CD4-positive, CD25-positive, alpha-beta regulatory T cell (primary cell): ENCODE measurements around the gene AMN. TPM values are rescaled to one million over a fixed set of nuclear protein-coding genes. Genes with fewer than 3 reads are reported as not detected.
A peak's percentile ranks its signal among the peaks of the same experiment; 100 is the strongest.

Experiments used
- ATAC-seq, 2 donors: fragments of 150-1000 bp; cut with Tn5 transposase; one replicate each; pipeline ENCODE4 v1.10.0; 2021; ENCODE audit warnings: low read depth in 2 of 2, moderate number of reproducible peaks in 2 of 2, moderate library complexity in 1 of 2
- DNase-seq, 3 donors: peaks; one replicate each; pipeline versions ENCODE4 v3.0.0 to v3.0.0-alpha.2; 2012 to 2022; ENCODE audit warnings: mixed read lengths in 1 of 3
- H3K27ac ChIP-seq: one replicate; pipeline ENCODE4 v1.7.0; 2013; ENCODE audit warnings: mild to moderate bottlenecking, low read length; ENCODE audit not compliant: insufficient read depth, poor library complexity, severe bottlenecking
- H3K27me3 ChIP-seq: one replicate; pipeline ENCODE4 v1.7.0; 2013; ENCODE audit warnings: low read length; ENCODE audit not compliant: control insufficient read depth, insufficient read depth
- H3K36me3 ChIP-seq: one replicate; pipeline ENCODE4 v1.7.0; 2013; ENCODE audit warnings: mild to moderate bottlenecking, low read length, moderate library complexity; ENCODE audit not compliant: control insufficient read depth, insufficient read depth
- H3K4me1 ChIP-seq: 2 replicates; pipeline ENCODE4 v1.7.0; 2013; ENCODE audit warnings: mild to moderate bottlenecking, low read length; ENCODE audit not compliant: insufficient read depth, control insufficient read depth, poor library complexity, severe bottlenecking
- H3K4me3 ChIP-seq: one replicate; pipeline ENCODE4 v1.7.0; 2013; ENCODE audit warnings: low read depth, mild to moderate bottlenecking, low read length, moderate library complexity
- H3K9me3 ChIP-seq, 2 experiments: 1 replicate in 1 of 2; 2 replicates in 1 of 2; pipeline ENCODE4 v1.7.0; 2013; ENCODE audit warnings: low read length in 2 of 2, mild to moderate bottlenecking in 1 of 2, moderate library complexity in 1 of 2; ENCODE audit not compliant: control insufficient read depth in 2 of 2
- H3K27ac Mint-ChIP-seq, 3 donors: one replicate each; pipeline ENCODE4 v1.8.0; 2020 to 2022; ENCODE audit warnings: mild to moderate bottlenecking in 3 of 3, mixed read lengths in 3 of 3, moderate library complexity in 2 of 3
- H3K27me3 Mint-ChIP-seq: one replicate; pipeline ENCODE4 v1.8.0; 2022; ENCODE audit warnings: mild to moderate bottlenecking, mixed read lengths
- H3K36me3 Mint-ChIP-seq: one replicate; pipeline ENCODE4 v1.8.0; 2020; ENCODE audit warnings: mixed read lengths
- H3K4me1 Mint-ChIP-seq, 4 donors: one replicate each; pipeline ENCODE4 v1.8.0; 2020 to 2022; ENCODE audit warnings: mixed read lengths in 4 of 4, mild to moderate bottlenecking in 1 of 4
- H3K4me3 Mint-ChIP-seq, 4 donors: one replicate each; pipeline ENCODE4 v1.8.0; 2020 to 2022; ENCODE audit warnings: mild to moderate bottlenecking in 4 of 4, mixed read lengths in 4 of 4, moderate library complexity in 3 of 4
- H3K9me3 Mint-ChIP-seq, 7 donors: one replicate each; pipeline ENCODE4 v1.8.0; 2020 to 2022; ENCODE audit warnings: mixed read lengths in 7 of 7, mild to moderate bottlenecking in 3 of 7, moderate library complexity in 2 of 7
- polyA plus RNA-seq, 4 donors: library from polyadenylated mRNA; unstranded; fragments of 300-500 nt; fragmentation: Illumina TruSeq; gene quantifications; one replicate each; pipeline ENCODE4 v1.2.3, GENCODE V29; 2021
- total RNA-seq: library from RNA; stranded (reverse); gene quantifications from one replicate; pipeline ENCODE4 v1.2.3, GENCODE V29; 2022

Gene AMN
- total and polyA plus RNA-seq, 5 donors from 2014 or later = 0.24 to 2.2 (median 0.66) TPM; not detected in 1

- H3K9me3 Mint-ChIP-seq = no peaks in the 10 kb centered on the region
- H3K4me3 Mint-ChIP-seq = no peak overlapping the region
- no peaks in the 10 kb centered on the region for H3K27me3 ChIP-seq
- H3K27ac ChIP-seq = no peak overlapping the region
- H3K36me3 ChIP-seq = peaks cover 3% of the 10 kb centered on the region
- peak overlapping the region in 2 of 3 donors; percentile 29 to 55 for H3K27ac Mint-ChIP-seq
- ATAC-seq = no peak
- no peaks in the 10 kb centered on the region for H3K36me3 Mint-ChIP-seq
- peaks cover 0 to 2% (median 0%) of the 10 kb centered on the region in 4 donors for H3K4me1 Mint-ChIP-seq
- no peaks in the 10 kb centered on the region for H3K9me3 ChIP-seq
- DNase-seq = no peak
- no peak overlapping the region for H3K4me3 ChIP-seq
- no peaks in the 10 kb centered on the region for H3K4me1 ChIP-seq
- H3K27me3 Mint-ChIP-seq = no peaks in the 10 kb centered on the region
Measured at GRCh38 chr14:102916347-102917055, 6.0 kb upstream of the AMN start.

GRCh38 chr14:102917056-102917385 lies 5.4 kb upstream of the AMN start:
- Mint-ChIP-seq H3K4me1 (peaks cover 0 to 2% (median 0%) of the 10 kb centered on the region in 4 donors), H3K9me3 (no peaks in the 10 kb centered on the region), H3K27ac (peak overlapping the region in 1 of 3 donors; percentile 41), H3K27me3 (no peaks in the 10 kb centered on the region), H3K4me3 (no peak overlapping the region), H3K36me3 (no peaks in the 10 kb centered on the region)
- Histone ChIP-seq H3K4me3 (no peak overlapping the region), H3K9me3 (no peaks in the 10 kb centered on the region), H3K36me3 (peaks cover 3% of the 10 kb centered on the region), H3K27me3 (no peaks in the 10 kb centered on the region), H3K27ac (no peak overlapping the region), H3K4me1 (no peaks in the 10 kb centered on the region)
- ATAC-seq (no peak), DNase-seq (no peak)

GRCh38 chr14:102917469-102918211 lies 4.8 kb upstream of the AMN start:
- peaks cover 0 to 2% (median 0%) of the 10 kb centered on the region in 4 donors for H3K4me1 Mint-ChIP-seq
- H3K9me3 Mint-ChIP-seq = no peaks in the 10 kb centered on the region
- H3K27ac Mint-ChIP-seq = peak overlapping the region in 1 of 3 donors; percentile 29
- H3K27me3 Mint-ChIP-seq = no peaks in the 10 kb centered on the region
- no peaks in the 10 kb centered on the region for H3K36me3 Mint-ChIP-seq
- Histone ChIP-seq H3K27ac (no peak overlapping the region), H3K9me3 (no peaks in the 10 kb centered on the region), H3K4me3 (no peak overlapping the region), H3K27me3 (no peaks in the 10 kb centered on the region), H3K36me3 (peaks cover under 1% of the 10 kb centered on the region), H3K4me1 (no peaks in the 10 kb centered on the region)
- peak in 1 of 2 donors; percentile 40 for ATAC-seq
- DNase-seq = peak; percentile 29 to 64 (median 52)
- H3K4me3 Mint-ChIP-seq = no peak overlapping the region

DNA sequence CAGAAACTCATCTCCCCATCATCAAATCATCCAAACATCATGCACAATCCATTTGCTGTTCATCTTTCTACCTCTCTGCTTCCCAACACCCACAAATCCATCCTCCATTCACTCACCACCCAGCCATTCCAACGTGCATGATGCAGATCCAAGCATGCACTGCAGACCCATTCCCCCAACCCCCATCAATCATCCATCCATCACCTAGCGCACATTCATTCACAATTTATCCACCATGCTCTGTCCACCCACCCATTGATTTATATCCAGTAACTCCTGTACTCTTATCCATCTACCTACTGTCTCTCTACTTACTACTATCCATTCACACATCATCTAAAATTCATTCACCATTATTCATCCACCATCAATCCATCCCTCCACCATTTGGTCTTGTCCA lies 4.0 kb upstream of the AMN start:
- H3K36me3 Mint-ChIP-seq = no peaks in the 10 kb centered on the region
- H3K27ac ChIP-seq = no peak overlapping the region
- ATAC-seq = no peak
- no peaks in the 10 kb centered on the region for H3K36me3 ChIP-seq
- H3K4me3 Mint-ChIP-seq = no peak overlapping the region
- peaks cover 7% of the 10 kb centered on the region for H3K4me1 ChIP-seq
- H3K4me3 ChIP-seq = no peak overlapping the region
- no peaks in the 10 kb centered on the region for H3K9me3 Mint-ChIP-seq
- H3K27me3 ChIP-seq = no peaks in the 10 kb centered on the region
- H3K27me3 Mint-ChIP-seq = peaks cover 5% of the 10 kb centered on the region
- H3K4me1 Mint-ChIP-seq = peaks cover 0 to 6% (median 3%) of the 10 kb centered on the region in 4 donors
- no peaks in the 10 kb centered on the region for H3K9me3 ChIP-seq
- no peak overlapping the region for H3K27ac Mint-ChIP-seq
- DNase-seq = no peak

DNA sequence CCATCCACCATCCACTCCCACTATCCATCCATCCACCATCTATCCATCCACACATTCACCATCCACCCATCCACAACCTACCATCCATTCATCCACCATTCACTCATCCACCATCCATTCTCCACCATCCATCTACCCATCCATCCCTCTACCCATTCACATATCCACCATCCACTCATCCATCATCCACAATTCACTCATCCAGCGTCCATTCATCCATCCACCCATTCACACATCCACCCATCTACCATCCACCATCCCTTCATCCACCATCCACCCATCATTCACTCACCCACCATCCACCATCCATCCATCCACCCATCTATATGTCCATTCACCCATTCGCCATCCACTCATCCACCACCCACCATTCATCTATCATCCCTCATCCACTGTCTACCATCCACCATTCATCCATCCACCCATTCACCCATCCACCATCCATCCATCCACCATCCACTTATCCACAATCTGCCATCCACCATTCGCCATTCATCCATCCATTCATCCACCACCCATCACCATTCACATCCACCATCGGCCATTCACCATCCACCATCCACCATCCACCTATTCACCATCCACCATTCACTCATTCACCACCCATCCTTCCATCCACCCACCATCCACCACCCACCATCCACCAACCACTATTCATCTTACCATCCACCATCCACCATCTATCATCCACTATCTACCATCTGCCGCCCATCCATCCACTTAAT lies 2.0 kb upstream of the AMN start:
- ATAC-seq = no peak
- Mint-ChIP-seq H3K27me3 (peaks cover 18% of the 10 kb centered on the region), H3K4me1 (peaks cover 0 to 13% (median 3%) of the 10 kb centered on the region in 4 donors), H3K4me3 (no peak overlapping the region), H3K36me3 (no peaks in the 10 kb centered on the region), H3K9me3 (no peaks in the 10 kb centered on the region), H3K27ac (no peak overlapping the region)
- peaks cover 20% of the 10 kb centered on the region for H3K4me1 ChIP-seq
- no peak for DNase-seq
- H3K27me3 ChIP-seq = peaks cover 4% of the 10 kb centered on the region
- H3K4me3 ChIP-seq = no peak overlapping the region
- no peak overlapping the region for H3K27ac ChIP-seq
- no peaks in the 10 kb centered on the region for H3K36me3 ChIP-seq
- H3K9me3 ChIP-seq = no peaks in the 10 kb centered on the region

GRCh38 chr14:102920998-102921304 lies 1.5 kb upstream of the AMN start:
- no peak overlapping the region for H3K4me3 Mint-ChIP-seq
- peaks cover 23% of the 10 kb centered on the region for H3K27me3 Mint-ChIP-seq
- peaks cover 0 to 14% (median 4%) of the 10 kb centered on the region in 4 donors for H3K4me1 Mint-ChIP-seq
- DNase-seq = no peak
- Histone ChIP-seq H3K27ac (no peak overlapping the region), H3K27me3 (peaks cover 4% of the 10 kb centered on the region), H3K4me3 (no peak overlapping the region), H3K9me3 (no peaks in the 10 kb centered on the region), H3K36me3 (no peaks in the 10 kb centered on the region), H3K4me1 (peaks cover 20% of the 10 kb centered on the region)
- ATAC-seq = no peak
- no peaks in the 10 kb centered on the region for H3K9me3 Mint-ChIP-seq
- no peaks in the 10 kb centered on the region for H3K36me3 Mint-ChIP-seq
- H3K27ac Mint-ChIP-seq = no peak overlapping the region

DNA sequence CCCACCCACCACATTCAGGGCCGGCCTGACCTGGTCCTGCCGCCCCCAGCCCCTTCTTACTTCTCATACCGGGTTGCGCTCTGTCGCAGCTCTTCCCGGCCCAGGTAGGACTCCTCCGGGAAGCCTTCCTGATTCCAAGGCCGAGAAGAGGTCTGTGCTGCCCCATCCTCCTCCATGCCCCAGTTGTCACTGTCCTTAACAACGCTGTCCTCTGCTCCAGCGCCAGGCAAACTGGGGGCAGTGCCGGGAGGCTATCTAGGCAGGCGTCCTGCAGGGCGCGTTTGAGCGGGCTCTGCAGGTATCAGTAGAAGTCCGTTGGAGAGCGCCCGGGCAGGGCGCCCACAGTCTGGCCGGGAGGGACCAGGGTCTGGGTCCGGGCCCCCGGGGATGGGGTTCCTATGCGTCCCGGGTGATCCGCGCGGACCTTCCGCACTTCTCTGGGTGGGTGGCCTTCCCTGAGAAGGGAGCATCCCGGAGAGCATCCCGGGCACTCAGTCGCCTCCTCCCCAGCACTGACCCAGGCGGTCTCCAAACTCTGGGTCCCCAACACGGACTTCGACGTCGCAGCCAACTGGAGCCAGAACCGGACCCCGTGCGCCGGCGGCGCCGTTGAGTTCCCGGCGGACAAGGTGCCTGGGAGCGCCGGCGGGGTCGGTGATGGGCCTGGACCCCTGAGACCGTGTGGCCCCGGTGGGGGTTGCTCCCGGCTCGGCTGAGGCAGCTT lies 900 bp downstream of the AMN start:
- Mint-ChIP-seq H3K9me3 (no peaks in the 10 kb centered on the region), H3K36me3 (no peaks in the 10 kb centered on the region), H3K27ac (no peak overlapping the region), H3K4me1 (peaks cover 0 to 16% (median 5%) of the 10 kb centered on the region in 4 donors), H3K4me3 (peak overlapping the region; percentile 19 to 71 (median 55)), H3K27me3 (peaks cover 44% of the 10 kb centered on the region)
- Histone ChIP-seq H3K27ac (no peak overlapping the region), H3K27me3 (peaks cover 4% of the 10 kb centered on the region), H3K4me1 (peaks cover 26% of the 10 kb centered on the region), H3K36me3 (no peaks in the 10 kb centered on the region), H3K9me3 (no peaks in the 10 kb centered on the region), H3K4me3 (no peak overlapping the region)
- no peak for ATAC-seq
- DNase-seq = no peak
